ENCODE results near the gene ABCA1. TPM values are rescaled to one million over a fixed set of nuclear protein-coding genes. Genes with fewer than 3 reads are reported as not detected.

Gene ABCA1
- total and polyA plus RNA-seq, 2 of the 4 experiments (the other 2 are of a cell fraction): 5.8 to 52.2 TPM

DNA sequence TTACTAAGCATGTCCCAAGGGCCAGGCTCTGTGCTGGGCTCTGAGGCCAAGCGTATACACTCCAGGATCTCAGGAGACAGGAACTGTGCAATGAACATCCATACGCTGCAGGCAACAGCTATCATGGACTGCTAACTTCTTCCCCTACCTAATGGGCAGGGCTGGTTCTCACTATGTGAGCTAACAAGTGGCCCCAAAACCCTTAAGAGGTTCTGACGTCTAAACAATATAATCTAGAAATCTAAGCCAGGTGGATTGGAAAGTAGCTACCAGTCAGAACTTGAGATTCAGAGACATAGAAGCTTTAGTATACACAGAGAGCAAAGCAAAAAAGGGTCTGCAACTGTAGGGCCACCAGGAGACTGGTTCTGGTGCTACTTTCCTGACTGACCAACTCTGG, 27.6 kb downstream of the ABCA1 start:
- Histone ChIP-seq H3K27ac (ENCODE audit: insufficient read depth, low read length) (no peak overlapping the region), H4K5ac (ENCODE audit: low read depth, low read length) (no peak overlapping the region), H3K4ac (ENCODE audit: low read depth, low read length) (no peak overlapping the region), H2BK5ac (ENCODE audit: low read depth, low read length, poor library complexity, severe bottlenecking) (no peak overlapping the region), H2BK15ac (ENCODE audit: low read depth, low read length) (no peak overlapping the region), H2BK20ac (ENCODE audit: low read depth, low read length) (no peak overlapping the region), H3K9me3 (ENCODE audit: control insufficient read depth, insufficient read depth, low read length) (no peaks in the 10 kb centered on the region), H4K20me1 (ENCODE audit: insufficient read depth, low read length) (peaks cover 74% of the 10 kb centered on the region), H2AFZ (replicated peaks; ENCODE audit: low read length, poor library complexity) (no peak overlapping the region), H3K4me3 (ENCODE audit: insufficient read depth, low read depth, low read length) (no peak overlapping the region), H2AK5ac (ENCODE audit: low read depth, low read length) (no peak overlapping the region), H4K8ac (ENCODE audit: low read depth in 2 of 2, low read length in 2 of 2) (no peak overlapping the region), H2BK120ac (ENCODE audit: low read depth, low read length) (no peak overlapping the region), H3K9me1 (ENCODE audit: insufficient read depth, low read length) (peaks cover 27% of the 10 kb centered on the region), H3K4me1 (ENCODE audit: control insufficient read depth, insufficient read depth, low read length) (peaks cover 18% of the 10 kb centered on the region), H3K4me2 (ENCODE audit: low read depth, low read length) (no peak overlapping the region), H3K56ac (ENCODE audit: extremely low read depth, insufficient read depth, low read length) (no peak overlapping the region), H3K14ac (replicated peaks; ENCODE audit: low read depth, low read length) (no peak overlapping the region), H3K36me3 (ENCODE audit: control insufficient read depth, insufficient read depth, low read length) (peaks cover 23% of the 10 kb centered on the region), H3K27me3 (ENCODE audit: control insufficient read depth, insufficient read depth, low read length) (no peaks in the 10 kb centered on the region), H3K9ac (ENCODE audit: low read depth, low read length) (no peak overlapping the region), H2AK9ac (replicated peaks; ENCODE audit: low read depth, low read length, poor library complexity) (no peak overlapping the region), H3K18ac (ENCODE audit: low read depth, low read length) (no peak overlapping the region), H4K91ac (ENCODE audit: insufficient read depth, low read depth, low read length) (no peak overlapping the region), H3K23ac (ENCODE audit: low read depth, low read length) (no peak overlapping the region), H3K79me1 (ENCODE audit: low read depth in 1 of 2, low read length in 2 of 2) (peaks cover 18 to 67% of the 10 kb centered on the region in 2 experiments)
- no CpG with 5 or more reads among the region's 3 CpGs for WGBS, 2 experiments (ENCODE audit: extremely low coverage in 2 of 2, insufficient read length in 1 of 2)
- BruUV-seq (replicated peaks): no TSS peak
- no peak for ATAC-seq (ENCODE audit: low read depth)
- dilution Hi-C loops (cut with HindIII; ENCODE audit: low sequenced_read_pairs, unreplicated experiment) (no loop called here), in situ Hi-C loops (cut with MboI; ENCODE audit: low sequenced_read_pairs) (no loop called here), intact Hi-C loops (cut with micrococcal nuclease) (no loop called here)
- DNase-seq: no peak
- ChIA-PET POLR2A (ENCODE audit: unreplicated experiment) (no interaction called here), CTCF (no interaction called here)
- TF ChIP-seq, protein P1, sequence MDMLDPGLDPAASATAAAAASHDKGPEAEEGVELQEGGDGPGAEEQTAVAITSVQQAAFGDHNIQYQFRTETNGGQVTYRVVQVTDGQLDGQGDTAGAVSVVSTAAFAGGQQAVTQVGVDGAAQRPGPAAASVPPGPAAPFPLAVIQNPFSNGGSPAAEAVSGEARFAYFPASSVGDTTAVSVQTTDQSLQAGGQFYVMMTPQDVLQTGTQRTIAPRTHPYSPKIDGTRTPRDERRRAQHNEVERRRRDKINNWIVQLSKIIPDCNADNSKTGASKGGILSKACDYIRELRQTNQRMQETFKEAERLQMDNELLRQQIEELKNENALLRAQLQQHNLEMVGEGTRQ (IDR thresholded peaks at IDR 0.05; ENCODE audit: low read depth, low read length): no peak
- TF ChIP-seq RAD21 (IDR thresholded peaks at IDR 0.05; ENCODE audit: low read length): no peak
- TF ChIP-seq, protein P2, sequence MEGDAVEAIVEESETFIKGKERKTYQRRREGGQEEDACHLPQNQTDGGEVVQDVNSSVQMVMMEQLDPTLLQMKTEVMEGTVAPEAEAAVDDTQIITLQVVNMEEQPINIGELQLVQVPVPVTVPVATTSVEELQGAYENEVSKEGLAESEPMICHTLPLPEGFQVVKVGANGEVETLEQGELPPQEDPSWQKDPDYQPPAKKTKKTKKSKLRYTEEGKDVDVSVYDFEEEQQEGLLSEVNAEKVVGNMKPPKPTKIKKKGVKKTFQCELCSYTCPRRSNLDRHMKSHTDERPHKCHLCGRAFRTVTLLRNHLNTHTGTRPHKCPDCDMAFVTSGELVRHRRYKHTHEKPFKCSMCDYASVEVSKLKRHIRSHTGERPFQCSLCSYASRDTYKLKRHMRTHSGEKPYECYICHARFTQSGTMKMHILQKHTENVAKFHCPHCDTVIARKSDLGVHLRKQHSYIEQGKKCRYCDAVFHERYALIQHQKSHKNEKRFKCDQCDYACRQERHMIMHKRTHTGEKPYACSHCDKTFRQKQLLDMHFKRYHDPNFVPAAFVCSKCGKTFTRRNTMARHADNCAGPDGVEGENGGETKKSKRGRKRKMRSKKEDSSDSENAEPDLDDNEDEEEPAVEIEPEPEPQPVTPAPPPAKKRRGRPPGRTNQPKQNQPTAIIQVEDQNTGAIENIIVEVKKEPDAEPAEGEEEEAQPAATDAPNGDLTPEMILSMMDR (conservative IDR thresholded peaks at IDR 0.05; ENCODE audit: low read depth, low read length): no peak
- TF ChIP-seq MXI1 (IDR thresholded peaks at IDR 0.05; ENCODE audit: borderline replicate concordance, low read depth, low read length): no peak
- no peak for TF ChIP-seq SMC3 (IDR thresholded peaks at IDR 0.05; ENCODE audit: low read depth, low read length)
- TF ChIP-seq CEBPB (IDR thresholded peaks at IDR 0.05; ENCODE audit: low read depth, low read length): no peak
- TF ChIP-seq POLR2A (IDR thresholded peaks at IDR 0.05; ENCODE audit: low read depth, low read length): no peak
